CD14-positive monocyte (primary cell): ENCODE measurements around the gene FSTL3. TPM values are rescaled to one million over a fixed set of nuclear protein-coding genes. Genes with fewer than 3 reads are reported as not detected.

Experiments used
- DNase-seq, 3 donors: peaks; one replicate each; pipeline ENCODE4 v3.0.0-alpha.2; 2011 to 2022
- H2AFZ ChIP-seq: 2 replicates; pipeline ENCODE4 v1.6.0; 2012; ENCODE audit warnings: mild to moderate bottlenecking, low read depth, low read length, inconsistent platforms; ENCODE audit not compliant: insufficient read depth, poor library complexity, severe bottlenecking
- H3K27ac ChIP-seq, 2 donors: 1 replicate in 1 of 2; 2 replicates in 1 of 2; pipeline ENCODE4 v1.5.1; 2012 to 2013; ENCODE audit warnings: low read length in 2 of 2, control low read depth in 1 of 2, inconsistent platforms in 1 of 2, low read depth in 1 of 2, mild to moderate bottlenecking in 1 of 2
- H3K27me3 ChIP-seq, 2 donors: one replicate each; pipeline versions ENCODE4 v1.6.0 to v1.6.1; 2011 to 2013; ENCODE audit warnings: low read length in 2 of 2; ENCODE audit not compliant: control insufficient read depth in 2 of 2, insufficient read depth in 2 of 2
- H3K36me3 ChIP-seq, 2 donors: replicated peaks in 1 of 2; 1 replicate in 1 of 2; 2 replicates in 1 of 2; pipeline versions ENCODE4 v1.5.1 to v1.6.1; 2012 to 2013; ENCODE audit warnings: low read length in 2 of 2, control low read depth in 1 of 2, inconsistent platforms in 1 of 2, mild to moderate bottlenecking in 1 of 2; ENCODE audit not compliant: insufficient read depth in 2 of 2, control insufficient read depth in 1 of 2
- H3K4me1 ChIP-seq, 2 donors: 1 replicate in 1 of 2; 2 replicates in 1 of 2; pipeline versions ENCODE4 v1.5.1 to v1.6.1; 2012 to 2013; ENCODE audit warnings: low read length in 2 of 2, control low read depth in 1 of 2, inconsistent platforms in 1 of 2, mild to moderate bottlenecking in 1 of 2, moderate library complexity in 1 of 2; ENCODE audit not compliant: insufficient read depth in 2 of 2, control insufficient read depth in 1 of 2
- H3K4me2 ChIP-seq: replicated peaks from 2 replicates; pipeline ENCODE3; 2012; ENCODE audit warnings: low read length, moderate library complexity, mild to moderate bottlenecking; ENCODE audit not compliant: poor library complexity, severe bottlenecking; ENCODE audit errors: extremely low read depth
- H3K4me3 ChIP-seq, 3 experiments: fragments of 200-600 bp in 1 of 3; sonication (generic) in 1 of 3; replicated peaks in 1 of 3; 1 replicate in 2 of 3; 2 replicates in 1 of 3; pipeline ENCODE4 v1.5.1; 2011 to 2013; ENCODE audit warnings: low read length in 3 of 3, mild to moderate bottlenecking in 3 of 3, control low read depth in 2 of 3, low read depth in 2 of 3, inconsistent platforms in 1 of 3, moderate library complexity in 1 of 3
- H3K79me2 ChIP-seq: 2 replicates; pipeline ENCODE4 v1.6.0; 2012; ENCODE audit warnings: mild to moderate bottlenecking, control low read depth, inconsistent platforms, low read length, moderate library complexity; ENCODE audit not compliant: insufficient read depth
- H3K9ac ChIP-seq: 2 replicates; pipeline ENCODE4 v1.6.0; 2017; ENCODE audit warnings: low read length, mild to moderate bottlenecking; ENCODE audit not compliant: insufficient read depth, poor library complexity, severe bottlenecking
- H3K9me3 ChIP-seq, 2 donors: replicated peaks in 1 of 2; 1 replicate in 1 of 2; 2 replicates in 1 of 2; pipeline versions ENCODE4 v1.5.1 to v1.6.1; 2012 to 2013; ENCODE audit warnings: low read length in 2 of 2, control low read depth in 1 of 2; ENCODE audit not compliant: control insufficient read depth in 1 of 2, insufficient read depth in 1 of 2
- H4K20me1 ChIP-seq: 2 replicates; pipeline ENCODE4 v1.6.0; 2012; ENCODE audit warnings: mild to moderate bottlenecking, low read length, control low read depth, moderate library complexity; ENCODE audit not compliant: insufficient read depth
- H3K27ac Mint-ChIP-seq, 7 donors: one replicate each; pipeline ENCODE4 v1.8.0; 2020; ENCODE audit warnings: mild to moderate bottlenecking in 7 of 7, mixed read lengths in 7 of 7, moderate library complexity in 6 of 7, inconsistent platforms in 2 of 7
- H3K27me3 Mint-ChIP-seq, 3 donors: one replicate each; pipeline ENCODE4 v1.8.0; 2021 to 2022; ENCODE audit warnings: low read depth in 3 of 3, mild to moderate bottlenecking in 3 of 3, mixed read lengths in 3 of 3, moderate library complexity in 3 of 3, inconsistent platforms in 1 of 3
- H3K36me3 Mint-ChIP-seq, 2 donors: one replicate each; pipeline ENCODE4 v1.8.0; 2020; ENCODE audit warnings: mixed read lengths in 2 of 2, inconsistent platforms in 1 of 2, mild to moderate bottlenecking in 1 of 2
- H3K4me1 Mint-ChIP-seq: one replicate; pipeline ENCODE4 v1.8.0; 2020; ENCODE audit warnings: mild to moderate bottlenecking, mixed read lengths
- H3K4me3 Mint-ChIP-seq, 2 donors: one replicate each; pipeline ENCODE4 v1.8.0; 2020; ENCODE audit warnings: mild to moderate bottlenecking in 2 of 2, mixed read lengths in 2 of 2, moderate library complexity in 1 of 2
- H3K9me3 Mint-ChIP-seq, 7 donors: one replicate each; pipeline ENCODE4 v1.8.0; 2020 to 2022; ENCODE audit warnings: mixed read lengths in 7 of 7, mild to moderate bottlenecking in 6 of 7, moderate library complexity in 6 of 7, inconsistent platforms in 2 of 7
- CTCF ChIP-seq: fragments of 200-600 bp; IDR thresholded peaks from one replicate; pipeline ENCODE4 v1.8.0; 2022; ENCODE audit warnings: antibody characterized with exemption, mild to moderate bottlenecking
- WGBS: methylation state at CpG from one replicate; pipeline ENCODE4 v1.1.5; 2013; ENCODE audit warnings: missing lambda C conversion rate; ENCODE audit not compliant: insufficient coverage; 5-methylcytosine and 5-hydroxymethylcytosine counted together
- intact Hi-C, 2 donors: fragments of 100-400 bp; cut with micrococcal nuclease; formaldehyde crosslinking; loops; one replicate each; pipeline versions ENCODE4 v1.15.0 to v1.15.1; 2023
- polyA plus RNA-seq, 3 donors: library from polyadenylated mRNA; depleted of rRNA in 1 of 3; unstranded in 2 of 3; stranded (reverse) in 1 of 3; fragments of 300-500 nt in 2 of 3; fragments of >200 nt in 1 of 3; fragmentation: Illumina TruSeq in 2 of 3; gene quantifications; 1 replicate in 2 of 3; 2 replicates in 1 of 3; pipeline ENCODE4 v1.2.3, GENCODE V29; 2012 to 2021

Gene FSTL3
- polyA plus RNA-seq, 3 donors = 2.5 to 42.1 (median 5.2) TPM

- Histone ChIP-seq H3K4me2 (no peak overlapping the region), H4K20me1 (no peaks in the 10 kb centered on the region), H3K27me3 (peaks cover 4 to 7% of the 10 kb centered on the region in 2 donors), H3K79me2 (no peaks in the 10 kb centered on the region), H3K36me3 (no peaks in the 10 kb centered on the region), H3K9me3 (no peaks in the 10 kb centered on the region), H2AFZ (no peak overlapping the region), H3K4me1 (no peaks in the 10 kb centered on the region), H3K4me3 (no peak overlapping the region), H3K9ac (no peak overlapping the region), H3K27ac (no peak overlapping the region)
- intact Hi-C loops = no loop called here
- Mint-ChIP-seq H3K36me3 (peaks cover 0 to 2% of the 10 kb centered on the region in 2 donors), H3K27ac (no peak overlapping the region), H3K27me3 (peaks cover 7 to 40% (median 18%) of the 10 kb centered on the region in 3 donors), H3K9me3 (peaks cover 0 to 2% (median 0%) of the 10 kb centered on the region in 7 donors), H3K4me1 (peaks cover 3% of the 10 kb centered on the region), H3K4me3 (no peak overlapping the region)
- WGBS = 98% methylated on average over 6 of the region's 13 CpGs
- no peak for DNase-seq
- TF ChIP-seq CTCF = no peak
Observed at GRCh38 chr19:725461-726089, 49.4 kb downstream of the FSTL3 start.

GRCh38 chr19:726993-727956, 51.1 kb downstream of the FSTL3 start:
- Histone ChIP-seq H3K9me3 (no peaks in the 10 kb centered on the region), H2AFZ (no peak overlapping the region), H3K4me2 (no peak overlapping the region), H4K20me1 (no peaks in the 10 kb centered on the region), H3K4me3 (no peak overlapping the region), H3K9ac (no peak overlapping the region), H3K4me1 (no peaks in the 10 kb centered on the region), H3K27me3 (no peaks in the 10 kb centered on the region), H3K27ac (no peak overlapping the region), H3K36me3 (no peaks in the 10 kb centered on the region), H3K79me2 (no peaks in the 10 kb centered on the region)
- Mint-ChIP-seq H3K4me1 (peaks cover 3% of the 10 kb centered on the region), H3K27me3 (peaks cover 2 to 23% (median 7%) of the 10 kb centered on the region in 3 donors), H3K36me3 (no peaks in the 10 kb centered on the region), H3K9me3 (no peaks in the 10 kb centered on the region), H3K27ac (no peak overlapping the region), H3K4me3 (no peak overlapping the region)
- no peak for DNase-seq
- intact Hi-C loops = no loop called here
- 89% methylated on average over 32 of the region's 43 CpGs for WGBS
- no peak for TF ChIP-seq CTCF
